GM23338 (cell line): Measurements from ENCODE around the gene PTPRZ1. TPM values are rescaled to one million over a fixed set of nuclear protein-coding genes. Genes with fewer than 3 reads are reported as not detected.
A peak's percentile ranks its signal among the peaks of the same experiment; 100 is the strongest.

ENCODE experiments used
- ATAC-seq: fragments of 200-7000 bp; cut with Tn5 transposase; 3 replicates; pipeline ENCODE4 v1.9.1; 2020
- DNase-seq: peaks from one replicate; pipeline ENCODE4 v3.0.0-alpha.2; 2015; ENCODE audit warnings: low spot score
- H2AFZ ChIP-seq: fragments of 200-600 bp; sonication (generic); 2 replicates; pipeline ENCODE4 v1.8.0; 2016; ENCODE audit warnings: antibody characterized with exemption, mild to moderate bottlenecking, moderate library complexity
- H3F3A ChIP-seq: fragments of 200-600 bp; sonication (generic); replicated peaks from 2 replicates; pipeline ENCODE4 v1.8.0; 2017; ENCODE audit warnings: antibody characterized with exemption, mixed run types, low read depth
- H3K27ac ChIP-seq: fragments of 200-600 bp; sonication (generic); 2 replicates; pipeline ENCODE4 v1.6.1; 2016; ENCODE audit warnings: low read depth
- H3K27me3 ChIP-seq: fragments of 200-600 bp; sonication (generic); 2 replicates; pipeline ENCODE4 v1.8.0; 2016; ENCODE audit warnings: mild to moderate bottlenecking, mixed run types, moderate library complexity; ENCODE audit not compliant: insufficient read depth
- H3K36me3 ChIP-seq: fragments of 200-600 bp; sonication (generic); 2 replicates; pipeline ENCODE4 v1.8.0; 2016; ENCODE audit warnings: mild to moderate bottlenecking; ENCODE audit not compliant: insufficient read depth
- H3K4me1 ChIP-seq: fragments of 200-600 bp; sonication (generic); 2 replicates; pipeline ENCODE4 v1.8.0; 2016; ENCODE audit warnings: mild to moderate bottlenecking, moderate library complexity; ENCODE audit not compliant: insufficient read depth
- H3K4me2 ChIP-seq: fragments of 200-600 bp; sonication (generic); 2 replicates; pipeline ENCODE4 v1.7.1; 2017; ENCODE audit warnings: mixed run types
- H3K4me3 ChIP-seq: fragments of 200-600 bp; sonication (generic); 2 replicates; pipeline ENCODE4 v1.6.1; 2016; ENCODE audit warnings: mixed run types
- H3K79me2 ChIP-seq: fragments of 200-600 bp; sonication (generic); replicated peaks from 2 replicates; pipeline ENCODE4 v1.8.0; 2017; ENCODE audit warnings: mild to moderate bottlenecking; ENCODE audit not compliant: insufficient read depth
- H3K9me2 ChIP-seq: fragments of 200-600 bp; sonication (generic); 2 replicates; pipeline ENCODE4 v1.8.0; 2017; ENCODE audit not compliant: insufficient read depth
- H4K20me1 ChIP-seq: fragments of 200-600 bp; sonication (generic); replicated peaks from 2 replicates; pipeline ENCODE4 v1.8.0; 2017; ENCODE audit warnings: mild to moderate bottlenecking; ENCODE audit not compliant: insufficient read depth
- H3K27ac Mint-ChIP-seq: 2 replicates; pipeline ENCODE4 v1.8.0; 2020; ENCODE audit warnings: inconsistent platforms, mild to moderate bottlenecking, moderate library complexity, mixed read lengths
- H3K27me3 Mint-ChIP-seq: 3 replicates; pipeline ENCODE4 v1.8.0; 2022; ENCODE audit warnings: low read depth, mild to moderate bottlenecking, moderate library complexity, mixed read lengths, inconsistent platforms; ENCODE audit not compliant: insufficient read depth, poor library complexity
- H3K36me3 Mint-ChIP-seq: 3 replicates; pipeline ENCODE4 v1.8.0; 2021; ENCODE audit warnings: low read depth, mild to moderate bottlenecking, inconsistent platforms, moderate library complexity, mixed read lengths
- H3K4me1 Mint-ChIP-seq: 3 replicates; pipeline ENCODE4 v1.8.0; 2020; ENCODE audit warnings: mild to moderate bottlenecking, inconsistent platforms, mixed read lengths
- H3K4me3 Mint-ChIP-seq: 3 replicates; pipeline ENCODE4 v1.8.0; 2021; ENCODE audit warnings: moderate library complexity, mild to moderate bottlenecking, inconsistent platforms, mixed read lengths
- H3K9me3 Mint-ChIP-seq: 3 replicates; pipeline ENCODE4 v1.8.0; 2020; ENCODE audit warnings: moderate library complexity, mild to moderate bottlenecking, inconsistent platforms, mixed read lengths
- CTCF ChIP-seq, 2 experiments: fragments of 200-600 bp in 1 of 2; sonication (generic) in 1 of 2; conservative IDR thresholded peaks; 2 replicates each; pipeline versions ENCODE4 v1.5.1 to v1.6.1; 2016 to 2017; ENCODE audit warnings: antibody characterized with exemption in 2 of 2, low read depth in 2 of 2, mild to moderate bottlenecking in 2 of 2, moderate library complexity in 1 of 2
- ETS1 ChIP-seq: IDR thresholded peaks from 2 replicates; pipeline ENCODE4 v1.6.1; 2016; ENCODE audit warnings: antibody characterized with exemption
- EZH2 ChIP-seq: fragments of 200-600 bp; sonication (generic); IDR thresholded peaks from one replicate; pipeline ENCODE4 v1.8.0; 2017; ENCODE audit warnings: antibody characterized with exemption, mild to moderate bottlenecking, low read depth; ENCODE audit not compliant: unreplicated experiment
- EZH2phosphoT487 ChIP-seq: fragments of 200-600 bp; sonication (generic); IDR thresholded peaks from one replicate; pipeline ENCODE4 v1.8.1; 2018; ENCODE audit warnings: antibody characterized with exemption; ENCODE audit not compliant: unreplicated experiment
- JUNB ChIP-seq: IDR thresholded peaks from one replicate; pipeline ENCODE4 v1.6.1; 2016; ENCODE audit warnings: antibody characterized with exemption; ENCODE audit not compliant: unreplicated experiment
- STAT1 ChIP-seq: IDR thresholded peaks from one replicate; pipeline ENCODE4 v1.6.1; 2016; ENCODE audit warnings: antibody characterized with exemption; ENCODE audit not compliant: unreplicated experiment
- ZNF114 ChIP-seq: fragments of 250-450 bp; sonication (Bioruptor Pico); IDR thresholded peaks from 2 replicates; pipeline ENCODE4 v1.5.0; 2020; ENCODE audit warnings: mild to moderate bottlenecking, moderate library complexity
- ZNF331 ChIP-seq: fragments of 250-450 bp; sonication (Bioruptor Pico); IDR thresholded peaks from 2 replicates; pipeline ENCODE4 v1.5.0; 2020; ENCODE audit warnings: low read depth, mild to moderate bottlenecking, moderate library complexity
- polyA plus RNA-seq: library from polyadenylated mRNA; unstranded; fragments of >200 nt; fragmentation: Nextera tagmentation; extraction: Ambion mirVana; gene quantifications from 2 replicates; pipeline ENCODE4 v1.2.1, GENCODE V29; 2016
- total RNA-seq: library from RNA; depleted of rRNA; stranded (reverse); fragments of >200 nt; shearing (Covaris generic); gene quantifications from 2 replicates; pipeline ENCODE4 v1.2.3, GENCODE V29; 2014

PTPRZ1 gene
- total and polyA plus RNA-seq, 2 experiments from 2014 or later: 160 to 230 TPM

GRCh38 chr7:121909716-121910345 is 36.9 kb downstream of the PTPRZ1 start:
- Histone ChIP-seq H3K36me3 (no peaks in the 10 kb centered on the region), H3K4me1 (peaks cover 31% of the 10 kb centered on the region), H3K79me2 (peaks cover 36% of the 10 kb centered on the region), H2AFZ (no peak overlapping the region), H3K27ac (peak overlapping the region; percentile 8; the same call in 1 of the 2 replicates), H4K20me1 (no peaks in the 10 kb centered on the region; the same call in 1 of the 2 replicates), H3K4me3 (no peak overlapping the region), H3F3A (no peaks in the 10 kb centered on the region), H3K27me3 (no peaks in the 10 kb centered on the region), H3K9me2 (no peaks in the 10 kb centered on the region), H3K4me2 (no peak overlapping the region)
- Mint-ChIP-seq H3K4me3 (no peak overlapping the region), H3K36me3 (peaks cover 4% of the 10 kb centered on the region; the same call in 2 of the 3 replicates), H3K9me3 (no peaks in the 10 kb centered on the region), H3K27me3 (no peaks in the 10 kb centered on the region), H3K27ac (peak overlapping the region; percentile 12), H3K4me1 (peaks cover 60% of the 10 kb centered on the region)
- TF ChIP-seq STAT1: no peak
- no peak for TF ChIP-seq EZH2
- no peak for TF ChIP-seq CTCF (conservative IDR thresholded peaks at IDR 0.05; ENCODE audit: low read depth in 2 of 2)
- no peak for TF ChIP-seq ZNF114 (CRISPR knock-in tag)
- TF ChIP-seq ZNF331 (CRISPR knock-in tag): no peak
- no peak for TF ChIP-seq ETS1
- ATAC-seq (peak; percentile 70), DNase-seq (peak; percentile 39)

- Histone ChIP-seq H4K20me1 (no peaks in the 10 kb centered on the region), H3F3A (no peaks in the 10 kb centered on the region), H3K79me2 (peaks cover 46% of the 10 kb centered on the region), H3K9me2 (no peaks in the 10 kb centered on the region), H3K4me1 (peaks cover 35% of the 10 kb centered on the region), H3K27me3 (no peaks in the 10 kb centered on the region), H3K4me2 (no peak overlapping the region), H2AFZ (no peak overlapping the region), H3K27ac (peak overlapping the region; percentile 2; the same call in 1 of the 2 replicates), H3K4me3 (no peak overlapping the region), H3K36me3 (no peaks in the 10 kb centered on the region)
- Mint-ChIP-seq H3K27ac (no peak overlapping the region; the same call in 1 of the 2 replicates), H3K4me3 (no peak overlapping the region), H3K9me3 (no peaks in the 10 kb centered on the region), H3K27me3 (peaks cover 4% of the 10 kb centered on the region), H3K36me3 (no peaks in the 10 kb centered on the region; the same call in 2 of the 3 replicates), H3K4me1 (peaks cover 62% of the 10 kb centered on the region)
- DNase-seq: no peak
- peak; percentile 34 for ATAC-seq
- TF ChIP-seq EZH2phosphoT487 (no peak), ETS1 (no peak), STAT1 (no peak), JUNB (no peak), CTCF (conservative IDR thresholded peaks at IDR 0.05; ENCODE audit: low read depth in 2 of 2) (no peak)
Measured at GRCh38 chr7:121913947-121914675, 41.1 kb downstream of the PTPRZ1 start.
